GM18909 (cell line): ENCODE measurements around the gene PTPN20.

Source experiments
- ATAC-seq: cut with Tn5 transposase; IDR thresholded peaks from one replicate; pipeline ENCODE4 v1.9.1; 2021; ENCODE audit warnings: mild to moderate bottlenecking; ENCODE audit not compliant: unreplicated experiment, poor library complexity

The PTPN20 gene

DNA sequence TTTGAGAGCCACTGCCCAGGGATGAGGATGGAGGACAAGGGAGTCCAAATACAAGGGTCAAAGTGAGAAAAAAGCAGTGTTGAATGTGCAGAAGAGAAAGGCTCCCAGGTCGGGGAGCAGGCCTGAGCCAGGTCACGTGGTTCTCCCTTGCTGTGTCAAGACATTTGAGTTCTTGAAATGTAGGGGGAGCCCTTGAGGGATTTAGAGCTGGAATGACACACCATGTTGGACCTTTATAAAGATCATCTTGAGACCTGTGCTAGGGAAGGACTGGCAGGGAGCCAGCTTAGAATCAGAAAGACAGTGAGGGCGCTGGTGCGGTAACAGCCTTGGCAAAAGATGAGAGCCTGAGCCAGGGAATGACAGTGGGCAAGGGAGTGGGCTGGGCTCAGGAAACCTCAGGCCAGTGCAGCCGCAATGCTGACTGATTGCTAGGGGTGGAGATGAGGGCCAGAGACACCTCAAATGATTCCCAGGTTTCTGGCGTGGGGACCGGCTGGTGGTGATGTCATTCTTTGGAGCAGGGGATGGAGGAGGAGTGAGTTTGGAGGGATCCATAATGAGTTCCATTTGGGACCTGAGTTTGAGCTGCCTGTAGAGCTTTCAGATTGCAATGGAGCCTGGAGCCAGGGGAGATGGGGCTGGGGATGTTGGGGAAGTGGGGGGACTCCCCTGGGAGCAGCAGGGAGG is 120.1 kb downstream of the PTPN20 start:
- ATAC-seq = no peak

DNA sequence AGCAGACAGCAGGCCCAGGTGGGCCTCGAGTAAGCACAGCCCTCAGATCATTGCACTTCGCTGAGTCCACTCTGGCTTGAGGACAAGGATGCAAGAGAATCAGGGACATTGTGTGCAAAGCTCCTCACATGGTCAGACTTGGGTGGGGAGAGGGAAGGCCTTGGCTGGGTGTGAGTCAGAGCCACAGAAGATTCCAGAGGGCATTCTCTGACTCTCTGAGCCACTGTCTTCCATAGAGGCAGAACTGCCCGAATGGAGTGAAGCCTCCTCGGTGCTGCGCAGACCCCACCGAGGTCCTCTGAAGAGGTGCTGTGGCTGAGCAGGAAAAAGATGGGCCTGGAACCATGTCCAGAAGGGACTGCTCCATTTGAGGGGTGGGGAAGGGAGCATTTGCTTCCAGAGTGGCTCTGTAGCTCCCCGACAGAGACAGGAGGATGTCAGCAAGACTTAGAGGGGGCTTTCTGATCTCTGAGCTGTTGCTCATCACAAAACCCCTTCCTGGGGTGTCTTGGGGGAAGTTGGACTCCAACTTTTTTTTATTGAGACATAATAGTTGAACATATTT is 120.8 kb downstream of the PTPN20 start:
- no peak for ATAC-seq

DNA sequence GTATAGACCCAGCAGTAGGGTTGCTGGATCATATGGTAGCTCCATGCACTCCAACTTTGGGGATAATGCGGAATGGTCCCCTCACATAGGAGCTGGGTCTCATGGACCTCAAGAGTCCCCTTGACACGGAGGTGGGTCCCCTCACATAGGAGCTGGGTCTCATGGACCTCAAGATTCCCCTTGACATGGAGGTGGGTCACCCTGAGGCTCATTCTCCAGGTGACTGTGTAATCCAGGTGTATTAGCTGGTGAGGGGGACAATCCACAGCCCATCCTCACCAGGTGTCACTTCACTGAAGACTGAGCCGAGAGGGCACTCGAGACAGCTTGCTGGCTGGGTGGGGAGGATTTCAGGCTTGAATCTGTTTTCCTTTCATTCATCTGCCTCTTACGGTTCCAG is 121.9 kb downstream of the PTPN20 start:
- ATAC-seq = no peak

DNA sequence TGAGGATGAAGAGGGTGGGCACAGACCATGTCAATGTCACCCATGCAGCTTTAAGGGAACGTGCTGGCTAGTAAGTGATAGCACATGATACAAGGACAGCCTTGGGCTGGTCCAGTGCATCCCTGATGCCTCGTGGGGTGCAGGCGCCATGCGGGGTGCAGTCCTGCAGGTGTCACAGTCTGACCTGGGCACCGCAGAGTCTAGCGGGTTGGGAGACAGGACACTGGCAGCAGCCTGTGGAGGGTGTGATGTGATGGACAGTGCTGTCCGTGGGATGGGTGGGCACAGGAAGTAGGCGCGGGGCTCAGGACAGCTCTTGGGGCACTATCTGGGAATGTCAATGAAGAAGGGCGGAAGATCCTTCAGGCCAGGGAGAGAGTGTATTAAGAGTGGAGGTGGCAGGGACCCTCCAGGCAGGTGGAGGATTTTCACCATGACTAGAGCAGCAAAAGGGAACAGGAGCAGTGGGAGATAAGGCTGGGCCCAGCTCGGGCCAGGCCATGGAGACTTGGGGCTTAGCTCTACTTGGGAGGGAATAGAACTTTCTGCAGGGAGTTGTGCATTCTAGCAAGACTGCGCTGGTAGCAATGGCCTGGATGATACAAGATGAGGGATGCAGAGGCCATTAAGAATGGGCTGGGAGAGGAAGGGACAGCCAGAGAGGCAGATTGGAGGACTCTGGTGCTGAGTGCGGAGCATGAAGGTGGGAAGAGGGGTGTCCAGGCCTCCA is 122.5 kb downstream of the PTPN20 start:
- ATAC-seq = no peak

DNA sequence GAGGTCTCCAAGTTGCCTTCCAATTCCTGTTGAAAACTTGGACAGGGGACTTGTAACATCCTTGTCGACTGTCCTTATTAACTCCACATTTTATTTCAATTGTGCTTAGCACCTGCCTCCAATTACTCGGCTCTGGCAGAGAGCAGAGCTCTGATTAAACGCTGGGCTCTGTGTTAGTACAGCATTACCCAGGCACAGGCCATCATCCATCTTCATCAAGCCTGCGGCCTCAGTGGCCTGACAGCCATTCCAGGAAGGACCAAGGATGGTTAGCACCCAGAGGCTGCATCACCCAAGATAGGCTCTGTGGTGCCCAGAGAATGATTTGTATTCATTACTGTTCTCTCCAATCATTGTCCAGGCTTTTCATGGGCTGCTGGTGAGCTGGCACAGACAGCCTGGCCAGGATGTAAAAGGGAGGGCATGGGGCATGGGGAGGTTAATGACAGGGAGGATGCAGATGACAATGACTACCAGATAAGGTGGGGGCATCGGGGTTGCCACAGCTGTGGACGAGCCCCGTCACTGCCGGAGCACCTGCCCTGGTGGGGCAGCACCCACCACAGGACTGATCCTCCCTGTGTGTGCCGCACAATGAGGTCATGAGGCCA is 123.3 kb downstream of the PTPN20 start:
- no peak for ATAC-seq

DNA sequence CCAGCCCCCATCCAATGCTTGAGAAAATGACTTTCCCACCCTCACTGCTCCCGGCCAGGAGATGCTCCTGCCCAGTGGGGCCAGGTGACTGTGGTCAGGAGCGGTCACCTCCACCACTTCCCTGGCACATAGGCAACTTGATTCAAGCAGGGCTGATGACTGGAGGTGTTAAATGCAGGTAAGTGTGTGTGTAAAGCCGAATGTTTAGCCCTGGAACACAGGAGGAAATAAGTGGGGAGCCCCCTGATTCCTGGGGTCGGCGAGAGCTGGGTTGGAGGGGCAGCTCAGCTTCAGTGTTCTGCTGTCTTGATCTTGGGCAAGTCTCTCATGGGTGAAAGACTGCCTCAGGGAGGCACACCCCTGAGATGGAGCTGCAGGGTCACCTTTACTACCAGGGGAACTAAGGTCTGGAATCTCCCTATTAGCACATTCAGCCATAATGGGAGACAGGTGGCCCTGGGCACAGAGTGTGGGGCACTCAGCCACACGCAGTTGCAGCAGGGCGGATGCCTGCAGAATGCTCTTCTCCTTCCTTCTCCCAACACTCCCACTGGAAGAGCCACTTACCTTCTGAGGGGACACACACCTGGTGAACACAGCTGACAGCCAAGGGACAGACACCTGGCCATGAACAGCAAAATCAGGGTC is 124.1 kb downstream of the PTPN20 start:
- no peak for ATAC-seq

DNA sequence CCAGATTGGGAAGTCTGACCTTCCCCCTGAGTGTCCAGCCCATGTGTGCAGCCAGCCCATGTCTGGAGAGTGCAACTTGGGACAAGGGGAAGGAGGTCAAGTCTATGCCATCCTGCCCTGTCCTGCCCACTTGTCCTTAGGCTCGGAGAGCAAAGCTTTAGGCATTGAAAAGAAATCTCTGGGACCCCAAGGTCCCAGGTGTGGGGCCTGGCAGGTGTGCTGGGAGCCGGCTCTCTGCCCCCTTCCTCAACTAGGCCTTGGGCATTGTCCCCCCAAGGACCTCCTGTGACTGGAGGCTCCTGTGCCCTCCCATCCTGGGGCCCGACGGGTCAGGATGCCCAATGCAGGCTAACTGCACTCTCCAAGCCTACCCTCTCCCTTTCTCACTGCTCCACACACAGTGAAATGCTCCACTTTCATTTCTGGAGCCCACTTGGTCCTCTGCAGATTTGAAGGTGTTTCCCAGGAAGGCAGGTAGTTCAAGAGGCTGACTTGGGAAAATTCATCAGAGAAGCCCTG is 124.7 kb downstream of the PTPN20 start:
- no peak for ATAC-seq

DNA sequence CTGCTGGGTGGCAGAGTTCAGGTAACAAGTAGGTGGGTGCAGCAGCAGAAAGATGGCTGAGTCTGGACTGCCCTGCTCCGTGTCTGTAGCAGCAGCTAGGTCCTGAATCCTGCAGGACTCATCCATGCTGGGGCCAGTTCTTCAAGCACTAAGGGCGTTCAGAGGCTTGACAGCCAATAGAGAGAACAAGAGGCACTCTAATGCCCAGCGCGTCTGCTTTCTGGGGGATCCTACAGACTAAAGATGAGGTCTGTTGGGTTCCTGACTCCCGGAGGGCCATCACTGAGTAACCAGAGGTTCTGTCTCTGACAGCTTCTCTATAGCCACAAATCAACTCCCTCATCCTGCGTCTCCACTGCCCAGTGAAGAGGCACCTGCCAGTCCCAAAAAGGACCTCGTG is 125.5 kb downstream of the PTPN20 start:
- no peak for ATAC-seq

DNA sequence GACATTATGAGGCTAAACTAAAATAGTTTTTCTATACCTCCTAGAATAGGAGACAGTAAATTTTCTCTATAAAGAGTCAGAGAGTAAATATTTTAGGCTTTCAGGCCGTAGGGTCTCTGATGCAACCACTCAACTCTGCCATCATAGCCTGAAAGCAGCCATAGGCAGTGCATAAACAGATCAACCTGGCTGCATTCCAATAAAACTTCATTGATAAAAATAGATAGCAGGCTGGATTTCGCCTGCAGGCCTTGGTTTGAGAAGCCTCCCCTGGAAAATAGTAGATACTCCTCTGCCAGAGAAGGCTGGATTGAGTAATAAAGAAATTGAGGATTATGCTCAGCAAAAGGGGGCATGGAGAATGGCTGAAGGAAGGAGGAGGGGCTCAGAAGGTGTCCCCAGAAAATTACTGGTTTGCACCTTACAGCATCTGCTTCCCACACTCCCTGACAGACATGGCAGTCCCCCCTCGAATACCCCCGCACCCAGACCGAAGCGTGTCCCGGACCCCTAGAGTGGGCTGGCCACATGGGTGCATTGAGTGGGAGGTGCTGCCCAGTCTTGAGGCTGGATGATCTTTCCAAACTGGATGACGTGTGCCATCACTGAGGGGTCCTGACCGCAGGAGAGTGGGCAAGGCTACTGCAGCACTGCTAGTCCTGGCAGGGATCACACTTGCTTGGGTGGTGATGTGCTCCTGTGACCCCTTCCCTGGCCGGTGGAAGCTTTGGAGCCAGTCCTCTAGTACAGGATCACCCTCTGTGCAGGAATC is 126.6 kb downstream of the PTPN20 start:
- ATAC-seq = no peak

DNA sequence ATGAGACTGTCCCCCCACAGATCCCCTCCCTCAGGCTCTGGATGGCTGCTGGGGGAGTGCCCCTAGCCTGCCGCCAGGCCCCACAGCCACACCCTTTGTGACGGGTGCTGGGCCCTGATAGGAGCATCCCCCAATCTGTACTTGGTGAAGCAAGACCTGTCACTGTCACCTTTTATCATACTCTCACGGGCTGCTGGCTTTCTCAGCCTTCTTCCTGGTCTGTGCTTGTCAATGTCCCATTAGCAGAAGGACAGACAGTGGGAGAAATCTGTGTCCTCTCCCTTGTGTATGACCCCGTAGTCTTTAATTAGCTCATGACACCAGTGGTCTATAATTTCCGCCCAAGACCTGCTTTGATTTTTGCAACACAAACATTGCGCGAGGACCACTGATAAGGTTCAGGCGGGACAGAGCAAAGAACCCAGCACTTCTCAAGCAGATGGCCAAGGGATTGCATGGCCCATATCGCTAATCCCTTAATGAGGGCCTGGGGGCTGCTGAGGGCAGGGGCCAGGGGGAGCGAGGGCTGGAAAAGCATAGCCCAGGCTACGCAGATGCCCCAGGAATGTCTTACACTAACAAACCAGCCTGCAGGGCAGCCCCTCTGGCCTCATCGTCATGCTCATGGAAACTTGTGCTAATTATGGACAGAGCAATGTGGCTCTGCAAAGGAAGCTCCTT is 127.8 kb downstream of the PTPN20 start:
- no peak for ATAC-seq

DNA sequence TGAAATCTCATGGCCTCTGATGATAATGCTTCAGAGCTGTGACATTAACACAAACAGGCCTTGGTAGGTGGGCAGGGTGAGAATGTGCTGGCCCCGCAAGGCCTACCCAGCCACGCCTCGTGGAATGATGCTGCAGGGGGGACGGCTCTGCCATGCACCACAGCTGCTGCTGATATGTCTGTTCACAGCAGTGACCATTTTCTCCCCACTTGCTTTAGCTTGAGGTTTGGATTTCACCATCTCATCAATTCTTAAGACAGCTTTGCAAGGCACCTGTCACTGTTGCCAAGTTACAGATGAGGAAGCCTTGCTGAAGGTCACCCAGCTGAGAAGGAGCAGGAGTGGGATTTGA is 128.3 kb downstream of the PTPN20 start:
- ATAC-seq = no peak

DNA sequence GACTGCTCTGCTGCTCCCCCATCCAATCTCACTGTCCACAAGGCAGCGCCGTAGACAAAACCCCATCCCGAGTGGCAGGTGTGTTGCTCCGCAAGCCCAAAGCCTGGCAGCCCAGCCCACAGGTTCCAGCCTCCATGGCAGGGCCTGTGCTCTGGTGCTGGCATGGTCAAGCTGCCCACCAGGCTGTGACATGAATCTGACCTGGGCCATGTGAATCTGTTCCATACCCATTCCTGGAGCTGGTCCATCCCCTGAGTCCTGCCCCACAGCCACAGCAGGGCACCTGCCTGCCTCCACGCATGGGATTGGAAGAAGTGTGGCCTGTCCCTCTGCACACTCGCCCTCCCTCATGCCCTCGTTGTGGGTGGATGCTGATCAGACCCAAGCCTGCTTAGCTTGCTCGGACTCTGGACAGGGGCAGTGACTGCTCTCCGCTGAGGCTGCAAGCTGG is 128.8 kb downstream of the PTPN20 start:
- no peak for ATAC-seq

DNA sequence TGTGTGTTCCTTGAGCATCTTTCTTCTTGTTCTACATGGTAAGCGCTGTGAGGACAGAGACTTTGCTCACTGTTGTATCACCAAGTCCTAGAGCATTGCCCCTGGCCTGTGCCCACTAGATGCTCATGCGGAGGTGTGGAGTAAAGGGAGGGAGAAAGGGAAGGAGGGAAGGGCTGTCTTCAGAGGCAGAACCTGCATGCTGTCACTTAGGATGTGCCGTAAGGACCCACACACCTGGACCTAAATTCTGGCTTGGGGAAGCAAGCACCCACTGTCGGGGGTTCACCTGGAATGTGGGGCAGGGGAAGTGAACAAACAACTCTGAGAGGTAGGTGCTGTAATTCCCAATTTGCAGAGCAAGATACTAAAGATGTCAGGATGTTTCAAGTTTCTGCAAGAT is 129.5 kb downstream of the PTPN20 start:
- no peak for ATAC-seq

DNA sequence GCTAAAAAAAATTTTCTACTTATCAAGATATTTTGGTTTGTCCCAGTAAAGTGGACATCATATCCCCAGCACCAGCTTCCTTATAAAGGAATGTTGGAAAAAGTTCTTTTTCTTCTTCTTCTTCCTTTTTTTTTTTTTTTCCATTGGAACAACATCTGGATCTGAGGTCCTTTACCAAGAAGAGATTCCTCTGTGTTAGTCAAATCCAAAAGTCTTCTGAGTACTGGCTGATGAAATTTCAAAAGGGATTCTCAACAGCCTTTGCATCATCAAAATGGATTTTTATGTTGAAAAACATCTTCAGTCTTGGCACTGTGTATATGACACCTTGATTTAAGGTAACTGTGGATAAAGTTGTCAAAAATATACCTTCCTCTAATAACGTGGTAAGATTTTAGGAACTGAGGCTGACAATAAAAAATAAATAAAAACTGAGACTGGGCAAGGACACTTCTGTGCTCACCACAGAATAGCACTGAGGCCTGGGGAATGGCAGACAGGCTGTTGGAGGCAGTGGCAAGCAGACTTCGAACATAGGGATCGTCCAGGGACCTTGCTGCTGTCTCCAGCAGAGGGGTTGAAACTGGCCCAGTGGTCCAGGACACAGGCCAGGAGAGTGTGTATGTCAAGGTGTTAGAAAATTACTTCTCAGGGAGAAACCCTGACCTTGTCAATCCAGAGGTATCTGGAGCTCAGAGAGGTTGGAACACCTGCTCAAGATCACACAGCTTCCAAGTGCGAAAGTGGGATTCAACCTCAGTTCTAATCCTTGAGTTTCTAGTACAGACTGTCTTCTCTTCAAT is 130.4 kb downstream of the PTPN20 start:
- no peak for ATAC-seq

DNA sequence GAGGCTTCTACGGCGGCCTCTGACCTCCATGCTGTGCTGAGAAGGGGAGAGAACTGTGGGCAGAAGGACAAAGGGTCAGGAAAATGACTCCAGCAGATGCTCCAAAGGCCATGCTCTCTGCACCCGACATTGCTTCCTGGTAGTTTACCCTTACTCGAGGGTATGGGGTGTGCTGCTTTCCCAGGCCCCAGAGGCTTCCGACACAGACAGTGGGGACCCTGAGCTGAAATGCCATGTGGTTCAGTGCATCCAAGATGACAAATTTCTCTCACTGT is 130.9 kb downstream of the PTPN20 start:
- no peak for ATAC-seq

DNA sequence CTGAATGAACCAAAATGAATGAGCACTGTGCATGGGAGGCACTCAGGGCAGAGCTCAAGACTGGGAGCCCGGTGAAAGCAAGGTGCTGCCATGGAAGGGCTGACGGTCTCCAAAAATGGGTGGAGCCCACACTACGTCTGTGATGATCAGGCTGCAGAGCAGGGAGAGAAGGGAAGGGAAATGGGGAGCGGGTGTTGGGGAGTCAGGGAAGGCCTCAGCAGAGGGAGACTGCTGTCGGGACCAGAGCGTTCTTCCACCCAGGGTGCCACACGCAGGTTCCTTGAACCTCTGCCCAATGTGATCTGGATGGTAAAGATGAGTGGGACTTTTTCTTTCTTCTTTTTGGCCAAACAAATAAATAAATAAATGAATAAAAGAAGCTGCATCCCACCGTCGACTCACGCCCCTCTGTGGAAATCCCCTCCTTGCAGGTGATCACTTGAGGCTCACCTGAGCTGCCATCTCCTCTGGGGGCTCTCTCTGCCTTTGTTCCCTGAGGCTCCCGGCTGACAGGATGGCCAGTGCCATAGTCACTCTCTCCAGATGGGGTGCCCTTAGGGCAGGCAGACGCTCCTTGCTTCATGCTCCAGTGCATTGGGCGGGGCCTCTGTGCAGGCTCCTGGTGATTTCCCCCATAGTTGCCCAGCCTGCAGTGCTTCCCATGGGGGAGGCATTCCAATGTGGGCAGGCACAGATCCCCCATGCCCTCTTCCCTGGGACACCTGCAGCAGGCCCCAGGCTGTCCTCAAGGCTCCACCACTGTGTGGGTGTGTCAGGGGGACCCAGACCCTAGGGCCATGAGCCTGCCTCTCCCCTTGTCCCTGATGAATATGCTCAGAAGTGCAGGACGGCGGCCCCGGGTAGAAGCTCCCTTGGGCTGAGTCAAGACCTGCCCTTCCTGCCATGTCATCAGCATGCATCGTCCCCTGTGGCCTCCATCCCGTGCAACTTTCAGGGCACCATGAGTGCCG is 131.8 kb downstream of the PTPN20 start:
- ATAC-seq = no peak

DNA sequence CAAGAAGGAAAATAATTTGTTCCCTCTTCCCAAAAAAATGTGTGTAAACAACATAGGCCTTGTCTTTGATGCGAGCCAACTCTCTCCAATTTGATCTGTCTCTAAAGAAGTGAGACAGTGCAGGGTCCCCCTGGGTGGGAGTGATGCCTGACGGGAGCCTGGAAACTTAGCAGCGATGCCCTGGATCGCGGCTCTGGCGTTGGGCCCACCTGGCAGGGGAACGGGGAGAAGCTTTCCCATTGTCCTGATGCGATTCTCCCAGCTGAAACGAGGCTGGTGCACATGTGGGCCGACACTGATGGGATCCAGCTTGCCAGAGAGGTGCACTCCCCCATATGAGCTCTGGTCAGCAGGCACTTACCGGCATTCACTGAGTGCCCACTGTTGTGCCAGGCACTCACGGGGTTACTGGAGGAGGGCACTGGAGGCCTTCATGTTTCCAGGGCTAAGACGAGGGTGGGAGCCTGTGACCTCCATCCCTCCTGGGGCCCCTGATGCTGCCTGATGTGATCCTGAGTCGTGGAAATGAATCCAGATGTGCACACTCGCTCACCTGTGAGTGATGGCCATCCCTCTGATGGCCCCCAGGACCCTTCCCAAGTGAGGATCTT is 132.8 kb downstream of the PTPN20 start:
- no peak for ATAC-seq
